HepG2 (cell line): ENCODE measurements around the gene DAB1. TPM values are rescaled to one million over a fixed set of nuclear protein-coding genes. Genes with fewer than 3 reads are reported as not detected.

Experiments used
- ATAC-seq: fragments of 200-7000 bp; cut with Tn5 transposase; 3 replicates; pipeline ENCODE4 v1.9.1; 2020; ENCODE audit warnings: mild to moderate bottlenecking, moderate library complexity
- BruUV-seq: library from RNA; stranded (reverse); fragments of 400-500 nt; replicated peaks from 2 replicates; lab custom pipeline; 2021; lab: Mats Ljungman, UMichigan
- CTCF ChIA-PET: fragments of 300-600 bp; formaldehyde crosslinking; extraction: SDS; loops from one replicate; lab custom pipeline; 2021; ENCODE audit warnings: low total read pairs, inconsistent platforms, low intra/inter-chr PET ratio; lab: Yijun Ruan, JAX
- POLR2A ChIA-PET: fragments of 350-600 bp; sonication (Branson Sonifier 250); formaldehyde crosslinking; loops from one replicate; lab custom pipeline; 2020; ENCODE audit warnings: antibody characterized with exemption, inconsistent platforms; lab: Yijun Ruan, JAX
- DNase-seq: peaks from one replicate; pipeline ENCODE4 v3.0.0-alpha.2; 2015; ENCODE audit warnings: low spot score
- FAIRE-seq: peaks from 3 replicates; lab custom pipeline; 2011; peaks lifted over from hg19 to GRCh38; lab: Jason Lieb, UNC
- H2AFZ ChIP-seq: one replicate; pipeline ENCODE4 v1.6.1; 2011; ENCODE audit warnings: low read length, inconsistent platforms
- H3K27ac ChIP-seq: fragments of 300-600 bp; 3 replicates; pipeline ENCODE4 v1.8.0; 2011; ENCODE audit warnings: mixed run types, mild to moderate bottlenecking, mixed read lengths, low read length, inconsistent platforms; ENCODE audit not compliant: insufficient read depth; ENCODE audit errors: extremely low read length
- H3K27me3 ChIP-seq, 2 experiments: fragments of 200-600 bp in 1 of 2; 2 replicates in 1 of 2; 3 replicates in 1 of 2; pipeline versions ENCODE4 v1.6.0 to v1.8.0; 2011; ENCODE audit warnings: low read length in 2 of 2, mild to moderate bottlenecking in 2 of 2, moderate library complexity in 2 of 2, inconsistent platforms in 1 of 2; ENCODE audit not compliant: insufficient read depth in 2 of 2, control insufficient read depth in 1 of 2
- H3K36me3 ChIP-seq, 2 experiments: fragments of 200-600 bp in 1 of 2; replicated peaks in 1 of 2; 2 replicates in 1 of 2; 3 replicates in 1 of 2; pipeline versions ENCODE4 v1.5.1 to v1.8.0; 2011; ENCODE audit warnings: low read length in 2 of 2, inconsistent platforms in 1 of 2; ENCODE audit not compliant: insufficient read depth in 2 of 2, control insufficient read depth in 1 of 2
- H3K4me1 ChIP-seq: 2 replicates; pipeline ENCODE4 v1.5.1; 2012; ENCODE audit warnings: low read length, inconsistent platforms; ENCODE audit not compliant: insufficient read depth
- H3K4me2 ChIP-seq: 2 replicates; pipeline ENCODE4 v1.6.0; 2011; ENCODE audit warnings: low read depth, low read length, inconsistent platforms
- H3K4me3 ChIP-seq, 3 experiments: fragments of 200-600 bp in 1 of 3; sonication (generic), shearing (Covaris generic) in 1 of 3; replicated peaks in 1 of 3; 2 replicates each; pipeline ENCODE4 v1.5.1; 2011 to 2016; ENCODE audit warnings: low read length in 3 of 3, inconsistent platforms in 2 of 3, low read depth in 2 of 3, mild to moderate bottlenecking in 2 of 3, control low read depth in 1 of 3, mixed read lengths in 1 of 3; ENCODE audit not compliant: insufficient read depth in 1 of 3
- H3K79me2 ChIP-seq: one replicate; pipeline ENCODE4 v1.6.1; 2011; ENCODE audit warnings: low read length, inconsistent platforms; ENCODE audit not compliant: insufficient read depth
- H3K9ac ChIP-seq: 2 replicates; pipeline ENCODE4 v1.6.0; 2011; ENCODE audit warnings: mild to moderate bottlenecking, low read depth, low read length, inconsistent platforms; ENCODE audit not compliant: insufficient read depth
- H3K9me3 ChIP-seq: 2 replicates; pipeline ENCODE4 v1.5.1; 2012; ENCODE audit warnings: mild to moderate bottlenecking, low read length
- H4K20me1 ChIP-seq: 2 replicates; pipeline ENCODE4 v1.6.0; 2011; ENCODE audit warnings: inconsistent platforms, mild to moderate bottlenecking, low read length, moderate library complexity; ENCODE audit not compliant: insufficient read depth
- ATF1 ChIP-seq: IDR thresholded peaks from 2 replicates; pipeline ENCODE4 v1.6.1; 2016; ENCODE audit warnings: mild to moderate bottlenecking, control low read depth
- CENPT ChIP-seq: sonication (generic); formaldehyde crosslinking; IDR thresholded peaks from 2 replicates; pipeline ENCODE4 v1.8.0; 2022; ENCODE audit warnings: low read depth, mild to moderate bottlenecking, moderate library complexity, missing genetic modification reagents
- EEA1 ChIP-seq: sonication (generic); formaldehyde crosslinking; IDR thresholded peaks from 2 replicates; pipeline ENCODE4 v1.5.1; 2020; ENCODE audit warnings: mild to moderate bottlenecking, missing genetic modification reagents, borderline replicate concordance
- HOXA7 ChIP-seq: sonication (generic); formaldehyde crosslinking; IDR thresholded peaks from 2 replicates; pipeline ENCODE4 v1.8.1; 2022; ENCODE audit warnings: mild to moderate bottlenecking, missing genetic modification reagents, moderate library complexity
- IKZF1 ChIP-seq: fragments of 450-650 bp; IDR thresholded peaks from 2 replicates; pipeline ENCODE4 v1.7.1; 2016
- MED13 ChIP-seq: sonication (generic); formaldehyde crosslinking; IDR thresholded peaks from 2 replicates; pipeline ENCODE4 v1.5.0; 2020; ENCODE audit warnings: missing genetic modification reagents
- NCOA2 ChIP-seq: sonication (generic); formaldehyde crosslinking; IDR thresholded peaks from 2 replicates; pipeline ENCODE4 v1.8.0; 2022; ENCODE audit warnings: inconsistent platforms
- SETDB1 ChIP-seq: sonication (generic); formaldehyde crosslinking; IDR thresholded peaks from 2 replicates; pipeline ENCODE4 v1.5.1; 2020; ENCODE audit warnings: missing genetic modification reagents, mild to moderate bottlenecking, borderline replicate concordance
- SP4 ChIP-seq: sonication (generic); formaldehyde crosslinking; IDR thresholded peaks from 2 replicates; pipeline ENCODE4 v1.8.1; 2023; ENCODE audit warnings: mild to moderate bottlenecking, missing genetic modification reagents
- TCF7 ChIP-seq: sonication (generic); IDR thresholded peaks from 2 replicates; pipeline ENCODE4 v1.6.1; 2016; ENCODE audit warnings: antibody characterized with exemption, low read depth
- TEAD3 ChIP-seq: optimal IDR thresholded peaks from 2 replicates; pipeline ENCODE3; 2016; ENCODE audit warnings: borderline replicate concordance
- ZNF256 ChIP-seq: sonication (generic); formaldehyde crosslinking; conservative IDR thresholded peaks from 2 replicates; pipeline ENCODE4 v1.4.0; 2020; ENCODE audit warnings: missing genetic modification reagents
- ZNF331 ChIP-seq: sonication (generic); formaldehyde crosslinking; IDR thresholded peaks from 2 replicates; pipeline ENCODE4 v1.4.0; 2020; ENCODE audit warnings: missing genetic modification reagents
- ZNF33A ChIP-seq: sonication (generic); formaldehyde crosslinking; IDR thresholded peaks from 2 replicates; pipeline ENCODE4 v1.5.1; 2020; ENCODE audit warnings: missing genetic modification reagents, mild to moderate bottlenecking, moderate library complexity, borderline replicate concordance
- ZNF572 ChIP-seq: sonication (generic); formaldehyde crosslinking; IDR thresholded peaks from 2 replicates; pipeline ENCODE4 v1.5.1; 2020; ENCODE audit warnings: mild to moderate bottlenecking, missing genetic modification reagents
- ZNF577 ChIP-seq: sonication (generic); formaldehyde crosslinking; IDR thresholded peaks from 2 replicates; pipeline ENCODE4 v1.4.0; 2020; ENCODE audit warnings: mild to moderate bottlenecking, low read depth, missing genetic modification reagents, borderline replicate concordance
- ZNF660 ChIP-seq: sonication (generic); formaldehyde crosslinking; IDR thresholded peaks from 2 replicates; pipeline ENCODE4 v1.5.1; 2020; ENCODE audit warnings: mild to moderate bottlenecking, low read depth, missing genetic modification reagents, borderline replicate concordance
- WGBS: methylation state at CpG from one replicate; pipeline ENCODE4 v1.1.6; 2017; ENCODE audit warnings: low lambda C conversion rate; 5-methylcytosine and 5-hydroxymethylcytosine counted together
- in situ Hi-C: cut with HindIII; loops from 2 replicates; pipeline ENCODE4 v1.10.0; 2017; ENCODE audit warnings: low pct_unique_long_range_greater_than_20kb; ENCODE audit not compliant: extremely low pct_ligation_motif_present
- intact Hi-C: fragments of 100-400 bp; cut with micrococcal nuclease; formaldehyde crosslinking; loops from one replicate; pipeline ENCODE4 v1.10.0; 2022; ENCODE audit not compliant: unreplicated experiment
- polyA plus RNA-seq, 8 experiments: library from polyadenylated mRNA; depleted of rRNA in 3 of 8; stranded (reverse) in 7 of 8; unstranded in 1 of 8; fragments of >200 nt; fragmentation: Illumina TruSeq in 4 of 8; extraction: Trizol in 4 of 8; gene quantifications; 2 replicates each; pipeline versions ENCODE4 v1.2.1 to v1.2.3, GENCODE V29; 2011 to 2016; ENCODE audit warnings: low read depth in 4 of 8, missing spikeins in 1 of 8, mixed read lengths in 1 of 8; ENCODE audit not compliant: insufficient read depth in 1 of 8
- total RNA-seq, 5 experiments: library from RNA; depleted of rRNA; stranded (reverse); fragments of >200 nt; fragmentation: Illumina TruSeq; extraction: Trizol; gene quantifications; 2 replicates each; pipeline ENCODE4 v1.2.3, GENCODE V29; 2016; ENCODE audit warnings: low read depth in 1 of 5
- TF ChIP-seq, protein P1 (sequence below): sonication (generic); formaldehyde crosslinking; IDR thresholded peaks from 2 replicates; pipeline ENCODE4 v1.4.0; 2020; ENCODE audit warnings: missing genetic modification reagents
- TF ChIP-seq, protein P2 (sequence below): sonication (generic); formaldehyde crosslinking; IDR thresholded peaks from 2 replicates; pipeline ENCODE4 v1.5.1; 2020; ENCODE audit warnings: mild to moderate bottlenecking, missing genetic modification reagents, borderline replicate concordance

DAB1 gene
- total and polyA plus RNA-seq, 2 of the 13 experiments (the other 11 are each of a cell fraction or from before 2014, with no cell fraction given) = 0.04 to 0.13 TPM

DNA sequence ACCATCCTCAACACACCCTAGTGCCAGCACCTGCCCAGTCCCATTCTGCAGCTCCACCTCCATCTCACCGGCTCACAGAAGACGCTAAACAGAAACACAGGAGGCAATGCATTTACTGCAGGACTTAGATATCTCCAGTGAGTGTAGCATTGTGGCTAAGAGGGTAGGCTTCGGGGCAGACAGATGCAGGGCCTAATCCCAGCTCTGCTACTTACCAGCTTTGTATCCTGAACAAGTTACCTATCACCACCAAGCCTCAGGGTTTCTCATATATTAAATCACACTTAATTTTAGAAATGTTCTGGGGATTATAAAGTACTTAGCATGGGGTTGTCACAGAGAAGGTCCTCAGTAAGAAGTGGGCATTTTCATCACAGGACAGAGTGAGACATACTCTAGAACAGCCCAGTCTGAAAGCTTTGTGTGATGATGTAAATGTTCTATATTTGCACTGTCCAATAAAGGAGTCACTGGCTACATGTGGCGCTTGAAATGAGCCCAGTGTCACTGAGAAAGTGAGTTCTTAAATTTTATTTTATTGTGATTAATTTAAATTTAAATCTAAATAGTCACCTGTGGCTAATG, 308.7 kb downstream of the DAB1 start:
- no peaks in the 10 kb centered on the region for H3K36me3 ChIP-seq
- no peak overlapping the region for H3K4me2 ChIP-seq
- FAIRE-seq (no peak), DNase-seq (no peak), ATAC-seq (no peak)
- ChIA-PET CTCF (no interaction called here), POLR2A (no interaction called here)
- no peak overlapping the region for H3K4me3 ChIP-seq
- TF ChIP-seq HOXA7 (CRISPR knock-in tag) (no peak), IKZF1 (no peak), SETDB1 (CRISPR knock-in tag) (no peak), ZNF33A (CRISPR knock-in tag) (no peak), MED13 (CRISPR knock-in tag) (no peak), ZNF577 (CRISPR knock-in tag) (no peak), SP4 (CRISPR knock-in tag) (no peak), ZNF331 (CRISPR knock-in tag) (no peak), ZNF256 (CRISPR knock-in tag) (no peak), ZNF660 (CRISPR knock-in tag) (no peak), ZNF572 (CRISPR knock-in tag) (no peak), CENPT (CRISPR knock-in tag) (no peak), TCF7 (no peak), TEAD3 (CRISPR knock-in tag) (no peak), ATF1 (no peak), NCOA2 (no peak), EEA1 (CRISPR knock-in tag) (no peak)
- TF ChIP-seq, protein P1, sequence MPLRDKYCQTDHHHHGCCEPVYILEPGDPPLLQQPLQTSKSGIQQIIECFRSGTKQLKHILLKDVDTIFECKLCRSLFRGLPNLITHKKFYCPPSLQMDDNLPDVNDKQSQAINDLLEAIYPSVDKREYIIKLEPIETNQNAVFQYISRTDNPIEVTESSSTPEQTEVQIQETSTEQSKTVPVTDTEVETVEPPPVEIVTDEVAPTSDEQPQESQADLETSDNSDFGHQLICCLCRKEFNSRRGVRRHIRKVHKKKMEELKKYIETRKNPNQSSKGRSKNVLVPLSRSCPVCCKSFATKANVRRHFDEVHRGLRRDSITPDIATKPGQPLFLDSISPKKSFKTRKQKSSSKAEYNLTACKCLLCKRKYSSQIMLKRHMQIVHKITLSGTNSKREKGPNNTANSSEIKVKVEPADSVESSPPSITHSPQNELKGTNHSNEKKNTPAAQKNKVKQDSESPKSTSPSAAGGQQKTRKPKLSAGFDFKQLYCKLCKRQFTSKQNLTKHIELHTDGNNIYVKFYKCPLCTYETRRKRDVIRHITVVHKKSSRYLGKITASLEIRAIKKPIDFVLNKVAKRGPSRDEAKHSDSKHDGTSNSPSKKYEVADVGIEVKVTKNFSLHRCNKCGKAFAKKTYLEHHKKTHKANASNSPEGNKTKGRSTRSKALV = no peak
- TF ChIP-seq, protein P2, sequence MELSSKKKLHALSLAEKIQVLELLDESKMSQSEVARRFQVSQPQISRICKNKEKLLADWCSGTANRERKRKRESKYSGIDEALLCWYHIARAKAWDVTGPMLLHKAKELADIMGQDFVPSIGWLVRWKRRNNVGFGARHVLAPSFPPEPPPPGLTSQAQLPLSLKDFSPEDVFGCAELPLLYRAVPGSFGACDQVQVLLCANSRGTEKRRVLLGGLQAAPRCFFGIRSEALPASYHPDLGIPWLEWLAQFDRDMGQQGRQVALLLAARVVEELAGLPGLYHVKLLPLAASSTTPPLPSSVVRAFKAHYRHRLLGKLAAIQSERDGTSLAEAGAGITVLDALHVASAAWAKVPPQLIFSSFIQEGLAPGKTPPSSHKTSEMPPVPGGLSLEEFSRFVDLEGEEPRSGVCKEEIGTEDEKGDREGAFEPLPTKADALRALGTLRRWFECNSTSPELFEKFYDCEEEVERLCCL = no peak
- no TSS peak for BruUV-seq
- in situ Hi-C loops = no loop called here
- H3K27ac ChIP-seq = no peak overlapping the region
- no peak overlapping the region for H2AFZ ChIP-seq
- H3K4me1 ChIP-seq = no peaks in the 10 kb centered on the region
- H3K9me3 ChIP-seq = no peaks in the 10 kb centered on the region
- H3K27me3 ChIP-seq = no peaks in the 10 kb centered on the region; a peak in 2 of 5 replicates
- 37% methylated on average over 4 of the region's 4 CpGs for WGBS
- intact Hi-C loops = no loop called here
- H4K20me1 ChIP-seq = no peaks in the 10 kb centered on the region
- H3K9ac ChIP-seq = no peak overlapping the region
- H3K79me2 ChIP-seq = no peaks in the 10 kb centered on the region
